ENCODE results near the gene RPL26. TPM values are rescaled to one million over a fixed set of nuclear protein-coding genes. Genes with fewer than 3 reads are reported as not detected.
"Not testable (repeated sequence)": the region's sequence is repeated elsewhere in the genome, so short reads cannot be mapped to it uniquely, and the experiment has no call there.

The RPL26 gene
- total RNA-seq, 1 donor from 2014 or later, result 1,104 TPM

- intact Hi-C loops (cut with DNase I), result loop anchor here (5.0 kb wide), 1 partner anchor 63 kb away; the partner anchor contains the start of gene ARHGEF15
- ATAC-seq (peak; percentile 14), DNase-seq (ENCODE audit: missing footprints) (no peak)
Measured at GRCh38 chr17:8375738-8376259, 7.2 kb downstream of the RPL26 start.

GRCh38 chr17:8373856-8374255, 9.1 kb downstream of the RPL26 start:
- DNase-seq (ENCODE audit: missing footprints); intact Hi-C loops (cut with DNase I): not testable (repeated sequence)

GRCh38 chr17:8372422-8372821, 10.6 kb downstream of the RPL26 start:
- intact Hi-C loops (cut with DNase I), result no loop called here
- no peak for ATAC-seq
- no peak for DNase-seq (ENCODE audit: missing footprints)

More at GRCh38 chr17:8373856-8374255, 9.1 kb downstream of the RPL26 start:
- not testable (repeated sequence) for ATAC-seq

- ATAC-seq (no peak), DNase-seq (ENCODE audit: missing footprints) (no peak)
- intact Hi-C loops (cut with DNase I), result no loop called here
Measured at GRCh38 chr17:8371786-8372185, 11.2 kb downstream of the RPL26 start.

- DNase-seq (ENCODE audit: missing footprints) (no peak), ATAC-seq (no peak)
- intact Hi-C loops (cut with DNase I), result no loop called here
Measured at GRCh38 chr17:8369944-8370343, 13.0 kb downstream of the RPL26 start.

GRCh38 chr17:8368193-8368592, 14.8 kb downstream of the RPL26 start:
- intact Hi-C loops (cut with DNase I), result no loop called here
- ATAC-seq, result no peak
- no peak for DNase-seq (ENCODE audit: missing footprints)

GRCh38 chr17:8366231-8366630, 16.8 kb downstream of the RPL26 start:
- no peak for ATAC-seq
- intact Hi-C loops (cut with DNase I), result no loop called here

GRCh38 chr17:8365143-8365542, 17.9 kb downstream of the RPL26 start:
- DNase-seq (ENCODE audit: missing footprints), result no peak
- intact Hi-C loops (cut with DNase I), result no loop called here
- no peak for ATAC-seq

More at GRCh38 chr17:8366231-8366630, 16.8 kb downstream of the RPL26 start:
- no peak for DNase-seq (ENCODE audit: missing footprints)

- no peak for DNase-seq (ENCODE audit: missing footprints)
- no peak for ATAC-seq
- intact Hi-C loops (cut with DNase I), result loop anchor here (5.0 kb wide), 1 partner anchor 35 kb away; no protein-coding TSS in a partner anchor
Measured at GRCh38 chr17:8362651-8363332, 20.2 kb downstream of the RPL26 start.

- DNase-seq (ENCODE audit: missing footprints) (no peak), ATAC-seq (no peak)
- intact Hi-C loops (cut with DNase I), result loop anchor here (2.0 to 5.0 kb wide), 2 partner anchors 33 to 50 kb away; partner anchors contain the start of gene ARHGEF15
Measured at GRCh38 chr17:8360751-8361150, 22.2 kb downstream of the RPL26 start.

- intact Hi-C loops (cut with DNase I), result loop anchor here (2.0 to 5.0 kb wide), 2 partner anchors 33 to 49 kb away; partner anchors contain the start of gene ARHGEF15
- no peak for ATAC-seq
- DNase-seq (ENCODE audit: missing footprints), result no peak
Measured at GRCh38 chr17:8360260-8360659, 22.7 kb downstream of the RPL26 start.

- peak; percentile 87 for ATAC-seq
- intact Hi-C loops (cut with DNase I), result loop anchor here (2.0 to 5.0 kb wide), 2 partner anchors 32 to 49 kb away; partner anchors contain the start of gene ARHGEF15
- no peak for DNase-seq (ENCODE audit: missing footprints)
Measured at GRCh38 chr17:8359769-8360168, 23.2 kb downstream of the RPL26 start.

- ATAC-seq (no peak), DNase-seq (ENCODE audit: missing footprints) (no peak)
- intact Hi-C loops (cut with DNase I), result no loop called here
Measured at GRCh38 chr17:8357910-8358309, 25.1 kb downstream of the RPL26 start.

GRCh38 chr17:8354236-8354635, 28.8 kb downstream of the RPL26 start:
- ATAC-seq (no peak), DNase-seq (ENCODE audit: missing footprints) (no peak)
- intact Hi-C loops (cut with DNase I), result no loop called here

GRCh38 chr17:8353736-8354135, 29.3 kb downstream of the RPL26 start:
- ATAC-seq (no peak), DNase-seq (ENCODE audit: missing footprints) (no peak)
- intact Hi-C loops (cut with DNase I), result no loop called here

- ATAC-seq (no peak), DNase-seq (ENCODE audit: missing footprints) (no peak)
- intact Hi-C loops (cut with DNase I), result no loop called here
Measured at GRCh38 chr17:8350339-8350738, 32.7 kb downstream of the RPL26 start.

- DNase-seq (ENCODE audit: missing footprints); intact Hi-C loops (cut with DNase I); ATAC-seq: not testable (repeated sequence)
Measured at GRCh38 chr17:8347001-8347400, 36.0 kb downstream of the RPL26 start.

GRCh38 chr17:8345951-8346665, 36.9 kb downstream of the RPL26 start:
- ATAC-seq, result no peak
- intact Hi-C loops (cut with DNase I), result no loop called here

GRCh38 chr17:8345052-8345690, 37.8 kb downstream of the RPL26 start:
- intact Hi-C loops (cut with DNase I), result no loop called here
- DNase-seq (ENCODE audit: missing footprints) (no peak), ATAC-seq (no peak)

More at GRCh38 chr17:8345951-8346665, 36.9 kb downstream of the RPL26 start:
- no peak for DNase-seq (ENCODE audit: missing footprints)
